ENCODE measurements around the gene PTGIS. TPM values are rescaled to one million over a fixed set of nuclear protein-coding genes. Genes with fewer than 3 reads are reported as not detected.

Gene PTGIS
- total RNA-seq, 1 experiment from 2014 or later, result 0.24 TPM

- no peak for DNase-seq (ENCODE audit: low read depth)
Observed at GRCh38 chr20:49560646-49561045, 7.3 kb downstream of the PTGIS start.

- DNase-seq (ENCODE audit: low read depth), result no peak
Observed at GRCh38 chr20:49560186-49560585, 7.8 kb downstream of the PTGIS start.

GRCh38 chr20:49559411-49560081 is 8.4 kb downstream of the PTGIS start:
- DNase-seq (ENCODE audit: low read depth), result no peak

- DNase-seq (ENCODE audit: low read depth), result no peak
Observed at GRCh38 chr20:49558826-49559225, 9.1 kb downstream of the PTGIS start.

- DNase-seq (ENCODE audit: low read depth), result peak; percentile 58
Observed at GRCh38 chr20:49557449-49557848, 10.5 kb downstream of the PTGIS start.

GRCh38 chr20:49556621-49557020 is 11.3 kb downstream of the PTGIS start:
- no peak for DNase-seq (ENCODE audit: low read depth)

- DNase-seq (ENCODE audit: low read depth), result no peak
Observed at GRCh38 chr20:49549801-49550551, 18.0 kb downstream of the PTGIS start.

- DNase-seq (ENCODE audit: low read depth), result no peak
Observed at GRCh38 chr20:49548371-49548947, 19.5 kb downstream of the PTGIS start.

GRCh38 chr20:49545572-49545971 is 22.4 kb downstream of the PTGIS start:
- DNase-seq (ENCODE audit: low read depth), result no peak

GRCh38 chr20:49544535-49544934 is 23.4 kb downstream of the PTGIS start:
- DNase-seq (ENCODE audit: low read depth), result no peak

- DNase-seq (ENCODE audit: low read depth), result no peak
Observed at GRCh38 chr20:49543858-49544437, 24.0 kb downstream of the PTGIS start.

GRCh38 chr20:49543071-49543857 is 24.7 kb downstream of the PTGIS start:
- no peak for DNase-seq (ENCODE audit: low read depth)

- peak; percentile 36 for DNase-seq (ENCODE audit: low read depth)
Observed at GRCh38 chr20:49542514-49542991, 25.4 kb downstream of the PTGIS start.

- peak; percentile 76 for DNase-seq (ENCODE audit: low read depth)
Observed at GRCh38 chr20:49541733-49542513, 26.0 kb downstream of the PTGIS start.

- no peak for DNase-seq (ENCODE audit: low read depth)
Observed at GRCh38 chr20:49540687-49541435, 27.1 kb downstream of the PTGIS start.

- DNase-seq (ENCODE audit: low read depth), result no peak
Observed at GRCh38 chr20:49540232-49540620, 27.7 kb downstream of the PTGIS start.

GRCh38 chr20:49539481-49540231 is 28.3 kb downstream of the PTGIS start:
- DNase-seq (ENCODE audit: low read depth), result no peak

- no peak for DNase-seq (ENCODE audit: low read depth)
Observed at GRCh38 chr20:49538950-49539349, 29.0 kb downstream of the PTGIS start.

GRCh38 chr20:49534255-49534712 is 33.7 kb downstream of the PTGIS start:
- DNase-seq (ENCODE audit: low read depth), result peak; percentile 66

Measured in RPMI7951 (cell line).